ENCODE results near the gene SFTPA2. TPM values are rescaled to one million over a fixed set of nuclear protein-coding genes. Genes with fewer than 3 reads are reported as not detected.
"Not testable (repeated sequence)": the region's sequence is repeated elsewhere in the genome, so short reads cannot be mapped to it uniquely, and the experiment has no call there.

SFTPA2 gene
- total RNA-seq, 1 experiment from 2014 or later, result not detected

- Histone ChIP-seq H2AFZ (ENCODE audit: low read length) (no peak overlapping the region), H3K9me3 (ENCODE audit: low read length) (no peaks in the 10 kb centered on the region), H3K27ac (ENCODE audit: low read length) (no peak overlapping the region), H4K20me1 (ENCODE audit: low read length) (no peaks in the 10 kb centered on the region), H3K4me1 (ENCODE audit: insufficient read depth, low read length) (no peaks in the 10 kb centered on the region), H3K9ac (ENCODE audit: low read length) (no peak overlapping the region), H3K79me2 (ENCODE audit: low read length) (no peaks in the 10 kb centered on the region), H3K36me3 (ENCODE audit: low read depth, low read length) (no peaks in the 10 kb centered on the region; the same call in 1 of the 2 replicates), H3K4me3 (ENCODE audit: low read length) (no peak overlapping the region), H3K9me2 (replicated peaks; ENCODE audit: low read length) (no peaks in the 10 kb centered on the region), H3K4me2 (ENCODE audit: low read length) (no peak overlapping the region), H3K27me3 (ENCODE audit: low read length) (no peaks in the 10 kb centered on the region), H3F3A (ENCODE audit: low read length, unreplicated experiment) (no peaks in the 10 kb centered on the region)
- no peak for DNase-seq
- TF ChIP-seq EZH2 (IDR thresholded peaks at IDR 0.05; ENCODE audit: low read length, unreplicated experiment) (no peak), CTCF (conservative IDR thresholded peaks at IDR 0.05; ENCODE audit: low read depth, low read length) (no peak), EZH2phosphoT487 (IDR thresholded peaks at IDR 0.05; ENCODE audit: borderline replicate concordance, low read length) (no peak)
- ChIA-PET CTCF (no interaction called here), POLR2A (ENCODE audit: unreplicated experiment) (no interaction called here)
- BruUV-seq (replicated peaks), result no TSS peak
- intact Hi-C loops (cut with micrococcal nuclease), result no loop called here
- no peak for ATAC-seq
These were observed 44.1 kb upstream of the SFTPA2 start for GRCh38 chr10:79604294-79604693.

GRCh38 chr10:79602953-79603352 is 42.7 kb upstream of the SFTPA2 start:
- POLR2A ChIA-PET (ENCODE audit: unreplicated experiment), result no interaction called here

GRCh38 chr10:79601939-79602338 is 41.7 kb upstream of the SFTPA2 start:
- CTCF ChIA-PET, result no interaction called here
- Histone ChIP-seq H4K20me1 (ENCODE audit: low read length) (no peaks in the 10 kb centered on the region), H3K27me3 (ENCODE audit: low read length) (no peaks in the 10 kb centered on the region), H3K4me1 (ENCODE audit: insufficient read depth, low read length) (no peaks in the 10 kb centered on the region), H3K9me2 (replicated peaks; ENCODE audit: low read length) (no peaks in the 10 kb centered on the region), H3K4me2 (ENCODE audit: low read length) (no peak overlapping the region), H3K79me2 (ENCODE audit: low read length) (no peaks in the 10 kb centered on the region), H3F3A (ENCODE audit: low read length, unreplicated experiment) (no peaks in the 10 kb centered on the region), H3K9me3 (ENCODE audit: low read length) (no peaks in the 10 kb centered on the region), H3K36me3 (ENCODE audit: low read depth, low read length) (no peaks in the 10 kb centered on the region), H3K9ac (ENCODE audit: low read length) (no peak overlapping the region), H3K4me3 (ENCODE audit: low read length) (no peak overlapping the region), H3K27ac (ENCODE audit: low read length) (no peak overlapping the region), H2AFZ (ENCODE audit: low read length) (no peak overlapping the region)
- no TSS peak for BruUV-seq (replicated peaks)
- TF ChIP-seq CTCF (conservative IDR thresholded peaks at IDR 0.05; ENCODE audit: low read depth, low read length) (no peak), EZH2phosphoT487 (IDR thresholded peaks at IDR 0.05; ENCODE audit: borderline replicate concordance, low read length) (no peak), EZH2 (IDR thresholded peaks at IDR 0.05; ENCODE audit: low read length, unreplicated experiment) (no peak)
- intact Hi-C loops (cut with micrococcal nuclease), result no loop called here
- ATAC-seq (no peak), DNase-seq (no peak)
- POLR2A ChIA-PET (ENCODE audit: unreplicated experiment), result no interaction called here

More at GRCh38 chr10:79602953-79603352, 42.7 kb upstream of the SFTPA2 start:
- intact Hi-C loops (cut with micrococcal nuclease), result no loop called here
- Histone ChIP-seq H3K9ac (ENCODE audit: low read length) (no peak overlapping the region), H3F3A (ENCODE audit: low read length, unreplicated experiment) (no peaks in the 10 kb centered on the region), H3K27me3 (ENCODE audit: low read length) (no peaks in the 10 kb centered on the region), H3K9me2 (replicated peaks; ENCODE audit: low read length) (no peaks in the 10 kb centered on the region), H3K4me2 (ENCODE audit: low read length) (no peak overlapping the region), H2AFZ (ENCODE audit: low read length) (no peak overlapping the region), H3K27ac (ENCODE audit: low read length) (no peak overlapping the region), H3K36me3 (ENCODE audit: low read depth, low read length) (no peaks in the 10 kb centered on the region), H3K9me3 (ENCODE audit: low read length) (no peaks in the 10 kb centered on the region), H4K20me1 (ENCODE audit: low read length) (no peaks in the 10 kb centered on the region), H3K4me1 (ENCODE audit: insufficient read depth, low read length) (no peaks in the 10 kb centered on the region), H3K79me2 (ENCODE audit: low read length) (no peaks in the 10 kb centered on the region), H3K4me3 (ENCODE audit: low read length) (no peak overlapping the region)
- CTCF ChIA-PET, result no interaction called here
- no peak for TF ChIP-seq CTCF (conservative IDR thresholded peaks at IDR 0.05; ENCODE audit: low read depth, low read length)
- TF ChIP-seq EZH2phosphoT487 (IDR thresholded peaks at IDR 0.05; ENCODE audit: borderline replicate concordance, low read length), result no peak
- no peak for TF ChIP-seq EZH2 (IDR thresholded peaks at IDR 0.05; ENCODE audit: low read length, unreplicated experiment)
- no peak for ATAC-seq
- no TSS peak for BruUV-seq (replicated peaks)
- no peak for DNase-seq

GRCh38 chr10:79599644-79600043 is 39.4 kb upstream of the SFTPA2 start:
- H3K79me2 ChIP-seq (ENCODE audit: low read length); H3K9ac ChIP-seq (ENCODE audit: low read length); H3K27ac ChIP-seq (ENCODE audit: low read length); H3K9me2 ChIP-seq (replicated peaks; ENCODE audit: low read length); DNase-seq; H4K20me1 ChIP-seq (ENCODE audit: low read length); ATAC-seq; POLR2A ChIA-PET (ENCODE audit: unreplicated experiment); BruUV-seq (replicated peaks); H3K4me3 ChIP-seq (ENCODE audit: low read length); H3K4me1 ChIP-seq (ENCODE audit: insufficient read depth, low read length); H3K4me2 ChIP-seq (ENCODE audit: low read length); H3K9me3 ChIP-seq (ENCODE audit: low read length); CTCF ChIA-PET; H3K36me3 ChIP-seq (ENCODE audit: low read depth, low read length); intact Hi-C loops (cut with micrococcal nuclease); H3K27me3 ChIP-seq (ENCODE audit: low read length); H2AFZ ChIP-seq (ENCODE audit: low read length); H3F3A ChIP-seq (ENCODE audit: low read length, unreplicated experiment): not testable (repeated sequence)
